GM19099 (cell line): ENCODE results near the gene KANSL1.

Experiments
- POLR2A ChIP-seq: IDR thresholded peaks from 3 replicates; pipeline ENCODE4 v1.6.1; 2011; ENCODE audit warnings: low read depth; ENCODE audit not compliant: insufficient read length; ENCODE audit errors: extremely low read depth

KANSL1 gene

DNA sequence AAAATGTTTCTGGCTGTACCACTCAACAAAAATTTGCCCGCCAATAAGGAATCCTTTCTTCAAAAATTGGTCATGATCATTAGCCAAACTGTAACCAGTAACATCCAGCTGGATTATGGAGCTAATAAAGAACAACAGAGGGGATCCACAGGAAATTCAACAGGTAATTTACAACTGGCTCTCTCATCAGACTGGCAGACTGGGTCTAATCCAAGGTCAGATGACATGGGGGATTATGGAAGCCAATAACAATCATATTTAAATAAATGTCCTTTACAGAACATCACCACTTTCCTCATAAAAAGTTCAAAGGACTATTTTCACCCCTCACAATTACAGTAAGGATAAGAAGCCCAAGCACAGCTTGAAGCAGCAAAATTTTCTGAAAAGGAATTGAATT is 66.4 kb downstream of the KANSL1 start:
- no peak for TF ChIP-seq POLR2A

DNA sequence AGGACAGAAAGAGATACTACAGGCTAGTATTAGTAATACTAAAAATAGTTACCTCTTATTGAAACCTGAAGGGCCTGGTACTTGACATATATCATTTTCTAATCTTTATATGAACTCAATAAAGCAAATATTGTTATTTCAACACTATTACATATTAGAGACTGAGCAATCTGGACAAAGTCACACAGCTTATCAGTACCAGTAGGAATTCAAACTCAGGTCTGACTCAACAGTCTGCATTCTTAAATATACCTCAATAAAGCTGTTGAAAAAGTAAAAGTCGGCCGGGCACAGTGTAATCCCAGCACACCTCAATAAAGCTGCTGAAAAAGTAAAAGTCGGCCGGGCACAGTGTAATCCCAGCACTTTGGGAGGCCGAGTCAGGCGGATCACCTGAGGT is 67.4 kb downstream of the KANSL1 start:
- no peak for TF ChIP-seq POLR2A

- no peak for TF ChIP-seq POLR2A
These were observed 68.3 kb downstream of the KANSL1 start for GRCh38 chr17:46124695-46125592.

GRCh38 chr17:46123607-46124006 is 69.6 kb downstream of the KANSL1 start:
- no peak for TF ChIP-seq POLR2A

DNA sequence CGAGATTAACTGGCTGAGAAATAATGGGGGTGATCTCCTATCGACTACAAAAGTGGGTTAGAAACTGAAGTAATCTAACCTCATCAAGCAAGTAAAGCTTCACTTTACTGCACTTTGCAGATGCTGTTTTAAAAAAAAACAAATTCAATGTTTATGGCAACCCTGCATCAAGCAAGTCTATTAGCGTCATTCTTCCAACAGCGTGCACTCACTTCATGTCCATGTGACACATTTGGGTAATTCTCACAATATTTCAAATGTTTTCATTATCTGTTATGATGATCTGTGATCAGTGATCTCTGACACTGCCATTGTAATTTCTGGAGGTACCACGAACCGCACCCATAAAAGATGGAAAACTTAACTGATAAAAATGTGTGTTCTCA is 70.8 kb downstream of the KANSL1 start:
- no peak for TF ChIP-seq POLR2A

DNA sequence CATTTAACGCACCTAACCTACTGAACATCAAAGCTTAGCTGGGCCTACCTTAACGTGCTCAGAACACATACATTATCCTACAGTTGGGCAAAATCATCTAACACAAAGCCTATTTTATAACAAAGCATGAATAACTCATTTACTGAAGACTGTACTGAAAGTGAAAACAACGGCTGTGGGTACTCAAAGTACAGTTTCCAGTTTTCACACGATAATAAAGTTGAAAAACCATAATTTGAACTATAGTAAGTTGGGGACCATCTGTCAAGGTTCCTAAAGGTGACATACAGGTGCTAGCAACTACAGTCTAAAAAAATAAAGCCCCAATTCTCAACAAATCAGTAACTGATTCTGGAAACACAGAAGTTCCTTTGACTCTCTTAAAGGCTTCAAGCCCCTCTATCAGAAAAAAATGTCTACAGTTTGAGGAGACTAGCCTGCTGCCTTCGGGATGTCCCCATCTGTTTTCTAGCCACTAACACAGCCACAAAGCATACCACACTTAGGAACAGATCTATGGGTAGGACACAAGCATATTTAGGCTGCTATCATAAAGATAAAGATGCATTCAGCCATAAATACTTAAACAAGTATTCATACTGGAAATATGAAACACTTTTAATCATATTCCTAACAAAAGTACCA is 71.3 kb downstream of the KANSL1 start:
- no peak for TF ChIP-seq POLR2A

DNA sequence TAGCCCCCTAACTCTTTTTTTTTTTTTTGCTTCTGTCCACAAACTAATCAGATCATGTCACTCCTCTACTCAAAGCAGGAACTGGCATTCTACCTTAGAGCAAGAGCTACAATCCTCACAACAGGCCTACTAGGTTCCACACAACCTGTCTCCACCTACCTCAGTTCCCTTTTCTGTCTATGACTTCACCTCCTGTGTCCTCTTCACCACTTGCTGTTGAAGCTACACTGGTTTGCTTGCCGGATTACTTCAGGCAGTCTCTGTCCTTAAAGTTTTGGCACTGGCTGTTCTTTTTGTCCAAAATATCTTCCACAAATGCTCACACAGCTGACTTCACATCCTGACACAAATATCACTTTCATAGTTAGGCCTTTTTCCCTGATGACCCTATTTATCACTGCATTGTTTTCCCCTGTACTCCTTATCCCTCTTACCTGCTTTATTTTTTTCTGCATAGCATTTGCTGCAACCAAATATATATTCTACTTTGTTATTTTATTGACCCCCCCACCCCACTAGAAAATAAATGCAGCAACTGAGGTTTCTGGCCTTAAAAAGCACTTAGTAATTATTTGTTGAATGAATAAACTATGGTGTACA is 72.0 kb downstream of the KANSL1 start:
- no peak for TF ChIP-seq POLR2A

DNA sequence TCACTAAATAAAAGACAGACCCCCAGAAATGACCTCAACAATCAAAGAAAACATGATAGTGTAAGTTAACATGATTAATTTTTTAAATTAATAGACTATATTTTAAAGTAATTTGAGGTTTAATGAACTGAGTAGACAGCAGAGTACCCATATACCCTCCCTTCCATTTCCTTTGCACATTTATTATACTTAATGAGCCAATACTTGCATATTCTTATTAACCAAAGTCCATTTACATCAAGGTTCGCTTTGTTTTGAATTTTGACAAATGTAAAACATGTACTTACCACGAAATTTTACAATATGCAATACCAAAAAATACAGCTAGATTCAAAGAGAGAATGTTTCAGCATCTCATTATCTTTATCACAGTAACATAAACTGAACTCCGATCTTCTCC is 72.7 kb downstream of the KANSL1 start:
- TF ChIP-seq POLR2A, result no peak

DNA sequence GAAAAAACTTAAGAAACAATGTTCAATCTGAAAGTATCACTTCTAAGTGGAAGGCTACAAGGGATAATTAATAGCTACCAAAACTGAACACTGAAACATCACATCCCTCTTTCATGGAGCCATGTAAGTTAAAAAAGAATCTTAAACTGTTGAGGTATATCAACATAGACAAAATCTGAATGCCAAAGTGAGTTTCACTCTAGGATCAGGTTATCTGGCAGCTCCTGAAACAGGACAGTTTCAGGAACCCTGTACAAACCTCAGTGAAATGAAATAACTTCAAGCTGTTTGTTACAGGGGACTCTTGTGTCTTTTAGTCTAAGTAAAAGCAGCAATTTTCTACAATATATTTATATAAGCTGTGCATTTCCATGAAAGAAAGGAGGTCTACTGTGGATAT is 73.2 kb downstream of the KANSL1 start:
- no peak for TF ChIP-seq POLR2A

- no peak for TF ChIP-seq POLR2A
These were observed 74.3 kb downstream of the KANSL1 start for GRCh38 chr17:46118964-46119363.

DNA sequence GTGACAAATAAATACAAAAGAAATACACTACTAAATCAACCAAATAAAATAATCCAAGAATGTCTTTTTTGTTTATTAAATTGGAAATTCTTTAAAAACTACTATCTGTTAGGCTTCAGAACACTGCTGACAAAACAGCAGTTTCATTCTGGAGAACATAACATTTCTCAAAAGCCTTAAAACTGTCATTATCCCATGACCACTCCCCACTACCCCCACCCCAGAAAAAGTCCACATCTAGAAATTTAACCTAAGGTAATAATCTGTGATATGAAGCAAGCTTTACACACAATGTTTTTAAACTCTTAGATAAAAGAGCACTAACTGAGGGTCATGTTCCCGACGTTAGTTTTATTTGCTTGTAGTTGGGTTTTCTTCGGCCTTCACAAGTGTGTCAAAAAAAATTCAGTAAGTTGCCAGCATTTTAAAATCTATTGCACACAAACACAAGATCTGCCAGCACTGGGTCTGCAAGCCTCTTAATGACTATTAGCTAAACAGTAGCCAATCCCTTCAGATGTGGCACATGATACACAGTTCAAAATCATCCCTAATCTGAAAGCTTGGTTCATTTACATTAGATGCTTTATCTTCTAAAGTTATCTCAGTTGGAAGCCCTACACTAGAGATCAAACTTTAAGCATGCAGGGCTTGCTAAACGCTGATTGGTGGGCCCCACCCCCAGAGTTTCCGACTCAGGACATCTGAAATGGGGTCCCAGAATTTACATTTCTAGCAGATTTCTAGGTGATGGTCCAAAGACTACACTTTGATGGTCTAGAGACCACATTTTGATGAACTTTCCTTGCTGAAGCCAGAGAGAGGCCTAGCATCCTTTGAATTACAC is 75.2 kb downstream of the KANSL1 start:
- TF ChIP-seq POLR2A, result no peak

DNA sequence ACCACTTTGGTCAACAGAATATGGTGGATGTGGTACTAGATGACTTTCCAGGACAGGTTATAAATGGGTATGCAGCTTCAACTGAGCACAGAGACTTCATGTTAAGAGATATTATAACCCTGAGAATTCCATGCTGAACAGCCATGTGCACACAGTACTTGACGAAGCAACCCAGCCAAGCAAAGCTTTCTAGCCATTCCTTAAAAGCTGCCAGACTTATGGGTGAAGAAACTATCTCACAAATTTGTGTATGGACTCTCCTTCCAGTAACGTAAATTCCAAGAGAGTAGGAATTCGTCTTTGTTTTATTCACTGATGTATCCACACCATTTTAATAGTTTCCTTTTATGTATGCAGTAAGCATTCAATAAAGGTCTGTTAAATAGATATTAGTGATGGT is 76.1 kb downstream of the KANSL1 start:
- TF ChIP-seq POLR2A, result no peak

DNA sequence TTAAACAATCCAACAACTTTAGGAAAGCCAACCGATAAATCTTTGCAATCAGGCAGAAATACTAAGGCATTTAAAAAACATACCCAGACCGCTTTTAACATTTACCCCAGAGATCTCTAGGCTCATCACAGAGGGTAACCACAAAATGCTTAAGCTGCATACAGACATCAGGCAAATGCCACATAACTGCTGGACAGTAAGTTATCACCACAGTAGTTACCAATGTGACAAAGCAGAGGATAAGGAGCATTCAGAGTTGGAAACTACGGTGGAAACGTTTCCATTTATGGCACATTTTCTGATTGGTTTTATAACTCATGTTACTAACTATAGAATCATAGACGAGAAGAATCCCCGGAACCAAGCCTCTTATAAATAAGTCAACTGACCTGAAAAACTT is 77.5 kb downstream of the KANSL1 start:
- TF ChIP-seq POLR2A, result no peak

- no peak for TF ChIP-seq POLR2A
These were observed 83.0 kb downstream of the KANSL1 start for GRCh38 chr17:46110219-46110618.

DNA sequence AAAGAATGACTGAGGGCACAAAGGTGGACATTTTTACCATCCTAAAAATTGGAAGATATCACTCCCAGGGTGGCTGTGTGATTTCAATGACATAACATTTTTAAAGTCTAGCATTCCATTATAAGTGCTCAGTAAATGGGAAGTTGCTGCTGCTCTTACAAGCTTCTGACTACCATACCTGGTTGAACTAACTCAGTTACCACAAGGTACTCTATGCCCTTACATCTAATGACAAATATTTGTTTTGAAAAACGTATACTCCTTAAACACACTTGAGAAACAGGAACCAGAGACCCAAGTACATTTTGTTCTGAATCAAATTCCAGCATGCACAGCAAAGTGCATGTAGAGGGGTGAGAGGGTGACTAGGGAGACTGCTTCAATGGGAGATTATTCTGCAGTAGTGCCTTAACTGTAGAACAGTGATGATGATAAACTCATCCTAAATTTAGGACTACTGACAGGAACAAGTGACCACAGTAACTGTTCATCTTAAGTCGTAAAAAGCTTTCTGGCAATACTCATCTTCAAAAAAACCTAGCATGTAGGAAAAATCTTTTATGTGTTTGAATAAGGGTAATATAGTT is 83.5 kb downstream of the KANSL1 start:
- no peak for TF ChIP-seq POLR2A

GRCh38 chr17:46108550-46109110 is 84.6 kb downstream of the KANSL1 start:
- TF ChIP-seq POLR2A, result no peak
